ENCODE measurements around the gene PRKCA. TPM values are rescaled to one million over a fixed set of nuclear protein-coding genes. Genes with fewer than 3 reads are reported as not detected.

The PRKCA gene
- total and polyA plus RNA-seq, 2 experiments from 2014 or later: 6.4 to 35.4 TPM

DNA sequence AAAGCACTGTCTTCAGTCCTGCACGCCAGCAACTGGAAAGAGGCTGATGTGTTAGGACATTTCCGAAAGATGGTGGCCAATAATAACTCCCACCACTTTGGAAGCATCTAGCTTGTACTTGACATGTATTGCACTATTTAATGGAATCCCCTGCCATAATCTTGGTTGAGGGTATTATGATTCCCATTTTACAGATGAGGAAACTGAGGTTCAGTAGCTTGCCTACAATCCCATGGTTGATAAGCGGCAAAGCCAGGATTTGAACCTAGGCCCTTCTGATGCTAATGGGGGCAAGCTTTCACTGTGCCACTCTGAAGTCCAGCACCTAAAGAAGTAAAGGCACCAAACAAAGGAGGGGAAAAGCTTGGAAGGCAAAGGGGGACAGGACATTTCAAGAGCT is 540.5 kb downstream of the PRKCA start:
- Histone ChIP-seq H4K20me1 (replicated peaks; ENCODE audit: insufficient read depth) (no peaks in the 10 kb centered on the region), H2AFZ (no peak overlapping the region), H3K9me2 (ENCODE audit: insufficient read depth) (no peaks in the 10 kb centered on the region), H3K4me3 (no peak overlapping the region), H3K27me3 (ENCODE audit: insufficient read depth) (no peaks in the 10 kb centered on the region), H3K79me2 (replicated peaks; ENCODE audit: insufficient read depth) (no peaks in the 10 kb centered on the region), H3K36me3 (ENCODE audit: insufficient read depth) (no peaks in the 10 kb centered on the region), H3K4me2 (no peak overlapping the region), H3F3A (replicated peaks; ENCODE audit: low read depth) (no peaks in the 10 kb centered on the region), H3K4me1 (ENCODE audit: insufficient read depth) (no peaks in the 10 kb centered on the region), H3K27ac (ENCODE audit: low read depth) (no peak overlapping the region)
- Mint-ChIP-seq H3K9me3 (peaks cover 22% of the 10 kb centered on the region), H3K4me1 (no peaks in the 10 kb centered on the region; the same call in 1 of the 3 replicates), H3K4me3 (no peak overlapping the region), H3K27ac (no peak overlapping the region), H3K27me3 (ENCODE audit: insufficient read depth, low read depth, poor library complexity) (peaks cover 4% of the 10 kb centered on the region), H3K36me3 (ENCODE audit: low read depth) (peaks cover 17% of the 10 kb centered on the region)
- DNase-seq (ENCODE audit: low spot score) (no peak), ATAC-seq (no peak)
- TF ChIP-seq JUNB (IDR thresholded peaks at IDR 0.05; ENCODE audit: unreplicated experiment) (no peak), EZH2phosphoT487 (IDR thresholded peaks at IDR 0.05; ENCODE audit: unreplicated experiment) (no peak), STAT1 (IDR thresholded peaks at IDR 0.05; ENCODE audit: unreplicated experiment) (no peak), CREB1 (CRISPR knock-in tag; IDR thresholded peaks at IDR 0.05; ENCODE audit: low read depth) (no peak), ZNF331 (CRISPR knock-in tag; IDR thresholded peaks at IDR 0.05; ENCODE audit: low read depth) (no peak), EZH2 (IDR thresholded peaks at IDR 0.05; ENCODE audit: low read depth, unreplicated experiment) (no peak), POLR2AphosphoS5 (IDR thresholded peaks at IDR 0.05; ENCODE audit: low read depth) (no peak), ZNF114 (CRISPR knock-in tag; IDR thresholded peaks at IDR 0.05) (no peak), NANOG (IDR thresholded peaks at IDR 0.05; ENCODE audit: borderline replicate concordance) (no peak)
- TF ChIP-seq, protein P1, sequence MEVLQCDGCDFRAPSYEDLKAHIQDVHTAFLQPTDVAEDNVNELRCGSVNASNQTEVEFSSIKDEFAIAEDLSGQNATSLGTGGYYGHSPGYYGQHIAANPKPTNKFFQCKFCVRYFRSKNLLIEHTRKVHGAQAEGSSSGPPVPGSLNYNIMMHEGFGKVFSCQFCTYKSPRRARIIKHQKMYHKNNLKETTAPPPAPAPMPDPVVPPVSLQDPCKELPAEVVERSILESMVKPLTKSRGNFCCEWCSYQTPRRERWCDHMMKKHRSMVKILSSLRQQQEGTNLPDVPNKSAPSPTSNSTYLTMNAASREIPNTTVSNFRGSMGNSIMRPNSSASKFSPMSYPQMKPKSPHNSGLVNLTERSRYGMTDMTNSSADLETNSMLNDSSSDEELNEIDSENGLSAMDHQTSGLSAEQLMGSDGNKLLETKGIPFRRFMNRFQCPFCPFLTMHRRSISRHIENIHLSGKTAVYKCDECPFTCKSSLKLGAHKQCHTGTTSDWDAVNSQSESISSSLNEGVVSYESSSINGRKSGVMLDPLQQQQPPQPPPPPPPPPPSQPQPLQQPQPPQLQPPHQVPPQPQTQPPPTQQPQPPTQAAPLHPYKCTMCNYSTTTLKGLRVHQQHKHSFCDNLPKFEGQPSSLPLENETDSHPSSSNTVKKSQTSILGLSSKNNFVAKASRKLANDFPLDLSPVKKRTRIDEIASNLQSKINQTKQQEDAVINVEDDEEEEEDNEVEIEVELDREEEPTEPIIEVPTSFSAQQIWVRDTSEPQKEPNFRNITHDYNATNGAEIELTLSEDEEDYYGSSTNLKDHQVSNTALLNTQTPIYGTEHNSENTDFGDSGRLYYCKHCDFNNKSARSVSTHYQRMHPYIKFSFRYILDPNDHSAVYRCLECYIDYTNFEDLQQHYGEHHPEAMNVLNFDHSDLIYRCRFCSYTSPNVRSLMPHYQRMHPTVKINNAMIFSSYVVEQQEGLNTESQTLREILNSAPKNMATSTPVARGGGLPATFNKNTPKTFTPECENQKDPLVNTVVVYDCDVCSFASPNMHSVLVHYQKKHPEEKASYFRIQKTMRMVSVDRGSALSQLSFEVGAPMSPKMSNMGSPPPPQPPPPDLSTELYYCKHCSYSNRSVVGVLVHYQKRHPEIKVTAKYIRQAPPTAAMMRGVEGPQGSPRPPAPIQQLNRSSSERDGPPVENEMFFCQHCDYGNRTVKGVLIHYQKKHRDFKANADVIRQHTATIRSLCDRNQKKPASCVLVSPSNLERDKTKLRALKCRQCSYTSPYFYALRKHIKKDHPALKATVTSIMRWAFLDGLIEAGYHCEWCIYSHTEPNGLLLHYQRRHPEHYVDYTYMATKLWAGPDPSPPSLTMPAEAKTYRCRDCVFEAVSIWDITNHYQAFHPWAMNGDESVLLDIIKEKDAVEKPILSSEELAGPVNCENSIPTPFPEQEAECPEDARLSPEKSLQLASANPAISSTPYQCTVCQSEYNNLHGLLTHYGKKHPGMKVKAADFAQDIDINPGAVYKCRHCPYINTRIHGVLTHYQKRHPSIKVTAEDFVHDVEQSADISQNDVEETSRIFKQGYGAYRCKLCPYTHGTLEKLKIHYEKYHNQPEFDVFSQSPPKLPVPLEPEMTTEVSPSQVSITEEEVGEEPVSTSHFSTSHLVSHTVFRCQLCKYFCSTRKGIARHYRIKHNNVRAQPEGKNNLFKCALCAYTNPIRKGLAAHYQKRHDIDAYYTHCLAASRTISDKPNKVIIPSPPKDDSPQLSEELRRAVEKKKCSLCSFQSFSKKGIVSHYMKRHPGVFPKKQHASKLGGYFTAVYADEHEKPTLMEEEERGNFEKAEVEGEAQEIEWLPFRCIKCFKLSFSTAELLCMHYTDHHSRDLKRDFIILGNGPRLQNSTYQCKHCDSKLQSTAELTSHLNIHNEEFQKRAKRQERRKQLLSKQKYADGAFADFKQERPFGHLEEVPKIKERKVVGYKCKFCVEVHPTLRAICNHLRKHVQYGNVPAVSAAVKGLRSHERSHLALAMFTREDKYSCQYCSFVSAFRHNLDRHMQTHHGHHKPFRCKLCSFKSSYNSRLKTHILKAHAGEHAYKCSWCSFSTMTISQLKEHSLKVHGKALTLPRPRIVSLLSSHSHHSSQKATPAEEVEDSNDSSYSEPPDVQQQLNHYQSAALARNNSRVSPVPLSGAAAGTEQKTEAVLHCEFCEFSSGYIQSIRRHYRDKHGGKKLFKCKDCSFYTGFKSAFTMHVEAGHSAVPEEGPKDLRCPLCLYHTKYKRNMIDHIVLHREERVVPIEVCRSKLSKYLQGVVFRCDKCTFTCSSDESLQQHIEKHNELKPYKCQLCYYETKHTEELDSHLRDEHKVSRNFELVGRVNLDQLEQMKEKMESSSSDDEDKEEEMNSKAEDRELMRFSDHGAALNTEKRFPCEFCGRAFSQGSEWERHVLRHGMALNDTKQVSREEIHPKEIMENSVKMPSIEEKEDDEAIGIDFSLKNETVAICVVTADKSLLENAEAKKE (CRISPR knock-in tag; IDR thresholded peaks at IDR 0.05): no peak
- TF ChIP-seq, protein P2, sequence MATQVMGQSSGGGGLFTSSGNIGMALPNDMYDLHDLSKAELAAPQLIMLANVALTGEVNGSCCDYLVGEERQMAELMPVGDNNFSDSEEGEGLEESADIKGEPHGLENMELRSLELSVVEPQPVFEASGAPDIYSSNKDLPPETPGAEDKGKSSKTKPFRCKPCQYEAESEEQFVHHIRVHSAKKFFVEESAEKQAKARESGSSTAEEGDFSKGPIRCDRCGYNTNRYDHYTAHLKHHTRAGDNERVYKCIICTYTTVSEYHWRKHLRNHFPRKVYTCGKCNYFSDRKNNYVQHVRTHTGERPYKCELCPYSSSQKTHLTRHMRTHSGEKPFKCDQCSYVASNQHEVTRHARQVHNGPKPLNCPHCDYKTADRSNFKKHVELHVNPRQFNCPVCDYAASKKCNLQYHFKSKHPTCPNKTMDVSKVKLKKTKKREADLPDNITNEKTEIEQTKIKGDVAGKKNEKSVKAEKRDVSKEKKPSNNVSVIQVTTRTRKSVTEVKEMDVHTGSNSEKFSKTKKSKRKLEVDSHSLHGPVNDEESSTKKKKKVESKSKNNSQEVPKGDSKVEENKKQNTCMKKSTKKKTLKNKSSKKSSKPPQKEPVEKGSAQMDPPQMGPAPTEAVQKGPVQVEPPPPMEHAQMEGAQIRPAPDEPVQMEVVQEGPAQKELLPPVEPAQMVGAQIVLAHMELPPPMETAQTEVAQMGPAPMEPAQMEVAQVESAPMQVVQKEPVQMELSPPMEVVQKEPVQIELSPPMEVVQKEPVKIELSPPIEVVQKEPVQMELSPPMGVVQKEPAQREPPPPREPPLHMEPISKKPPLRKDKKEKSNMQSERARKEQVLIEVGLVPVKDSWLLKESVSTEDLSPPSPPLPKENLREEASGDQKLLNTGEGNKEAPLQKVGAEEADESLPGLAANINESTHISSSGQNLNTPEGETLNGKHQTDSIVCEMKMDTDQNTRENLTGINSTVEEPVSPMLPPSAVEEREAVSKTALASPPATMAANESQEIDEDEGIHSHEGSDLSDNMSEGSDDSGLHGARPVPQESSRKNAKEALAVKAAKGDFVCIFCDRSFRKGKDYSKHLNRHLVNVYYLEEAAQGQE (IDR thresholded peaks at IDR 0.05; ENCODE audit: unreplicated experiment): no peak
- TF ChIP-seq, protein P3, sequence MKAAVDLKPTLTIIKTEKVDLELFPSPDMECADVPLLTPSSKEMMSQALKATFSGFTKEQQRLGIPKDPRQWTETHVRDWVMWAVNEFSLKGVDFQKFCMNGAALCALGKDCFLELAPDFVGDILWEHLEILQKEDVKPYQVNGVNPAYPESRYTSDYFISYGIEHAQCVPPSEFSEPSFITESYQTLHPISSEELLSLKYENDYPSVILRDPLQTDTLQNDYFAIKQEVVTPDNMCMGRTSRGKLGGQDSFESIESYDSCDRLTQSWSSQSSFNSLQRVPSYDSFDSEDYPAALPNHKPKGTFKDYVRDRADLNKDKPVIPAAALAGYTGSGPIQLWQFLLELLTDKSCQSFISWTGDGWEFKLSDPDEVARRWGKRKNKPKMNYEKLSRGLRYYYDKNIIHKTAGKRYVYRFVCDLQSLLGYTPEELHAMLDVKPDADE (IDR thresholded peaks at IDR 0.05): no peak
- TF ChIP-seq, protein P4, sequence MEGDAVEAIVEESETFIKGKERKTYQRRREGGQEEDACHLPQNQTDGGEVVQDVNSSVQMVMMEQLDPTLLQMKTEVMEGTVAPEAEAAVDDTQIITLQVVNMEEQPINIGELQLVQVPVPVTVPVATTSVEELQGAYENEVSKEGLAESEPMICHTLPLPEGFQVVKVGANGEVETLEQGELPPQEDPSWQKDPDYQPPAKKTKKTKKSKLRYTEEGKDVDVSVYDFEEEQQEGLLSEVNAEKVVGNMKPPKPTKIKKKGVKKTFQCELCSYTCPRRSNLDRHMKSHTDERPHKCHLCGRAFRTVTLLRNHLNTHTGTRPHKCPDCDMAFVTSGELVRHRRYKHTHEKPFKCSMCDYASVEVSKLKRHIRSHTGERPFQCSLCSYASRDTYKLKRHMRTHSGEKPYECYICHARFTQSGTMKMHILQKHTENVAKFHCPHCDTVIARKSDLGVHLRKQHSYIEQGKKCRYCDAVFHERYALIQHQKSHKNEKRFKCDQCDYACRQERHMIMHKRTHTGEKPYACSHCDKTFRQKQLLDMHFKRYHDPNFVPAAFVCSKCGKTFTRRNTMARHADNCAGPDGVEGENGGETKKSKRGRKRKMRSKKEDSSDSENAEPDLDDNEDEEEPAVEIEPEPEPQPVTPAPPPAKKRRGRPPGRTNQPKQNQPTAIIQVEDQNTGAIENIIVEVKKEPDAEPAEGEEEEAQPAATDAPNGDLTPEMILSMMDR (conservative IDR thresholded peaks at IDR 0.05; ENCODE audit: low read depth in 2 of 2): no peak
